SK-N-DZ (cell line): Measurements from ENCODE around the gene PRR7. TPM values are rescaled to one million over a fixed set of nuclear protein-coding genes. Genes with fewer than 3 reads are reported as not detected.
"Not testable (repeated sequence)": the region's sequence is repeated elsewhere in the genome, so short reads cannot be mapped to it uniquely, and the experiment has no call there.

Experiments used
- DNase-seq: peaks from one replicate; pipeline ENCODE4 v3.0.0-alpha.2; 2015; ENCODE audit warnings: low spot score
- polyA plus RNA-seq, 2 experiments: library from polyadenylated mRNA; depleted of rRNA; stranded (reverse); fragments of >200 nt; gene quantifications; 2 replicates each; pipeline ENCODE4 v1.2.3, GENCODE V29; 2014

PRR7 gene, protein sequence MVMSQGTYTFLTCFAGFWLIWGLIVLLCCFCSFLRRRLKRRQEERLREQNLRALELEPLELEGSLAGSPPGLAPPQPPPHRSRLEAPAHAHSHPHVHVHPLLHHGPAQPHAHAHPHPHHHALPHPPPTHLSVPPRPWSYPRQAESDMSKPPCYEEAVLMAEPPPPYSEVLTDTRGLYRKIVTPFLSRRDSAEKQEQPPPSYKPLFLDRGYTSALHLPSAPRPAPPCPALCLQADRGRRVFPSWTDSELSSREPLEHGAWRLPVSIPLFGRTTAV
- polyA plus RNA-seq (2014; cell fraction: cytosol; rRNA removed) = 26.1 and 35.3 TPM in 2 replicates
- polyA plus RNA-seq (2014; cell fraction: nucleus; rRNA removed) = 32.0 and 39.8 TPM in 2 replicates

DNA sequence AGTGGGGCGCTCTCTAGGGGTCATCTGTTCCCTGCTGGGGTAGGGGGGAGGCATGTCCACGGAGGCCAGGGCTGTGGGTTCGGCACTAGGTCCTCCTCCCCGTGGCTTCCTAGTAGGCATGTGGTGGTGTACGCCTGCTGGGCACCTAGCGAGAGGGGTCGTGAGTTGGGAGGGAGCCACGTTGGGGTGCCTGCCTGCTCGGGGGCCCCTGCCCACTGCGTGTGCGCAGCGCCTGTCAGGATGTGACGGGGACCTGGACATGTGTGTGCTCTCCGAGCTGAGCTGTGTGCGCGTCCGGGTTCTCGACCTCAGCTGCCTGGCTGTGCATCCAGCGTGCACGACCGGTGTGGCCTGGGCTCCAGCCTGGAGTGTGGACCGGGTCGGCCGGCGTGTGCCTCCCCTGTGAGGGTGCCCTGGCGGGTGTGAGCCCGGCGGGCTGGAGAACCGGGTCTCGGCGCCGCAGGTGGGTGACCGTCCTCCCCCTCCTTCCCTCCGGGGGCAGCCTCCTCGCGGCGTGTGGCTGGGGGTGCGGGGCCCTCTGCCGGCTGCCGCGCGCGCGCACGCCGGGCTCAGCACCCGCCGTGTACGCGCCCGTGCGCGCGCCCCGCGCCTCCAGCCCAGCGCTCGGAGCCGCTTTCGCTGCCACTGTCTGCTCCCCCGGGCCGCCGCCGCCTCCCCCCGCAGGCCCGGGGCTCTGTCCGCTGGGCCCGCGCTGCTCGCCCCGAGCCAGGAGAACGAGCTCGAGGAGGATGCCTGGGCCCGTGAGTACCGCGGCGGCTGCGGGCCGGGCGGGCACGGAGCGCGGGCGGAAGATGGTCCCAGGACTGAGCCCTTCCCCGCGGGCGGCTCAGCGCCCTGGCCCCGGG, at the start of gene PRR7:
TSS of gene PRR7 (plus strand) at position 615 of the 866 bp plus-strand sequence. CDS start 8,254 bp downstream, outside the sequence.
- DNase-seq = peak; percentile 71

DNA sequence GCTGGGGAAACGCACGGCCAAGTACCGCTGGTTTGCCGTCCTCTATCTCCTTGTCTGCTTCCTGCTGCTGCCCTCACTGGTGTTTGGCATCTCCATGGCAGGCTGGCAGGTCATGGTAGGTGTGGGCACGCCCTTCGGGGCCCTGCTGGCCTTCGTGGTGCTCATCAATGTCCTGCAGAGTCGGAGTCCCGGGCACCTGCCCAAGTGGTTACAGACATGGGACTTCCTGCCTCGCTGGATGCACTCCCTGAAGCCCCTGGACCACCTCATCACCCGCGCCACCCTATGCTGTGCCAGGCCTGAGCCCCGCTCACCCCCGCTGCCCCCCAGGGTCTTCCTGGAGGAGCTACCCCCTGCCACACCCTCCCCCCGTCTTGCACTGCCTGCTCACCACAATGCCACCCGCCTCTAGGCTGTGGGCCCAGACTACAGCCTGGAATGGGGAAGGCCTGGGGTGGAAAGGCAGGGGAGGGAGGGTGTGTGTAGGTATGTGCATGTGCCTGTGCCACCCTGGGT, 48.7 kb upstream of the PRR7 start:
- no peak for DNase-seq

DNA sequence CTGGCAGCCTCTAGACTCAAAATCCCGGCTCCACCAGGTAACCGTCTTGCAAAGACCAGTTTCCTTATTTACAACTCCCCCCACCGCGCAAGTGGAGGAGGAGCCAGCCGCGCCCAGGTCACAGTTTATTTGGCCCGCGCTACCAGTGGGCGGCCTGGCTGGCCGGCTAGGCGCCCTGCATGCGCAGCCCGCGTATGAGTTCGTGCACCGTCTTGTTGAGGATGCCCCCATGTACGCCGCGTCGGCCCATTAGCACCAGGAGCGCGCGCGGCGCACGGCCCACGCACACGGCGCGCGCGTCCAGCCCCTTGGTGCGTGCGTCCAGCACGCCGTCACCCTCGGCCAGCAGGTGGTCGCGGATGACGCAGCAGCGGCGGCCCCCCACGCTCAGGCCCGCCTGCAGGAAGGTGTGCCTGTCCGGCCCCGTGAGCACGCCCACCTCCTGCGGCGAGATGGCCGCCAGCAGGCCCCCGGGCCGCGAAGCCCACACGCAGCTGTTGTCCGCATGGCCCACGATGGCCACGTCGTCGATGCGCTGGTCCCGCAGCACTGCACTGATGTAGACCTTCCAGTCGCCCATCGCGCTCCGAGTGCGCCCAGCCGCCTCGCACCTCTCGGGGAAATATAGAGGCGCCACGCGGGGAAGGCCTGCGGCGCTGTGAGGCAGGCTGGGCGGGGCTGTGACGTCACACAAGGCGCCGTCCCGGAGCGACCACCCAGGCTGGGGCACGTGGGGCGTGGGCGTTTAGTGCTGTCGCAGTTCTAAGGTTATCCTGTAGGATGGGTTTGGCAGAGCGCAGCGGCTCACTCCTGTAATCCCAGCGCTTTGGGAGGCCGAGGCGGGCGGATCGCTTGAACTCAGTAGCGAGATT, 46.4 kb upstream of the PRR7 start, which contains the start of gene PFN3:
TSS of gene PFN3 (minus strand) at position 665 of the 872 bp plus-strand sequence. CDS start at position 580, 85 bp downstream.
- DNase-seq = no peak

DNA sequence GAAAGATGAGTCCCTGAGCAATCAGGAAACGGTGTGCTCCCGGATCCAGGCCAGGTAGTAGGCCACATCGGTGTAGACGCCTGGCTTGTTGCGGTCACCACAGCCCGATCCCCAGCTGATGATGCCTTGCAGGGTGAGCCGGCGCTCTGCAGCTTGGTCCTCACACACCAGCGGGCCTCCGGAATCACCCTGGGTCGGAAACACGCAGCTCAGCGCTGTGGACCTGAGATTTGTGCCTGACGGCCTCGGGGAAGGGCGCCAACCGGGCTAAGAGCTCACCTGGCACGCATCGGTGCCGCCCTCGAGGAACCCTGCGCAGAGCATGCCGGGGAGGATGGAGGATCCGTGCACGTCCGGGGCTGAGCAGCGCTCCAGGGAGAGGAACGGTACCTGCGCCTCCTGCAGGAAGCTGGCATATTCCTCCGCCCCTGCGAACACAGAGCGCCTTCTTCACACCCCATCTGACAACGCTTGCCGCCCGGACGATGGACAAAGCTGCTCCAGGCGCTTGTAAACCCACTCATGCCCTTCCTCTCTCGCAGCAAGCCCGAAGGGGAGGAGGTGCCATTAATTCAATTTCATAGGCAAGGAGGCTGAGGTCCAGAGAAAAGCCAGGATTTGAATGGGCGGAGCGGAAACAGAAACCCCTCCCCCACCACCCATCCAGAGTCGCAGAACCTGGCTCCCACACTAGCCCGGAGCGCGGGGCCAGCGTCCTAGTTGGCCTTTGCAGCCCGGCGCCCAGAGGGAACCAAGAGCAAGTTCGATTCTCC, 44.2 kb upstream of the PRR7 start:
- peak; percentile 91 for DNase-seq

DNA sequence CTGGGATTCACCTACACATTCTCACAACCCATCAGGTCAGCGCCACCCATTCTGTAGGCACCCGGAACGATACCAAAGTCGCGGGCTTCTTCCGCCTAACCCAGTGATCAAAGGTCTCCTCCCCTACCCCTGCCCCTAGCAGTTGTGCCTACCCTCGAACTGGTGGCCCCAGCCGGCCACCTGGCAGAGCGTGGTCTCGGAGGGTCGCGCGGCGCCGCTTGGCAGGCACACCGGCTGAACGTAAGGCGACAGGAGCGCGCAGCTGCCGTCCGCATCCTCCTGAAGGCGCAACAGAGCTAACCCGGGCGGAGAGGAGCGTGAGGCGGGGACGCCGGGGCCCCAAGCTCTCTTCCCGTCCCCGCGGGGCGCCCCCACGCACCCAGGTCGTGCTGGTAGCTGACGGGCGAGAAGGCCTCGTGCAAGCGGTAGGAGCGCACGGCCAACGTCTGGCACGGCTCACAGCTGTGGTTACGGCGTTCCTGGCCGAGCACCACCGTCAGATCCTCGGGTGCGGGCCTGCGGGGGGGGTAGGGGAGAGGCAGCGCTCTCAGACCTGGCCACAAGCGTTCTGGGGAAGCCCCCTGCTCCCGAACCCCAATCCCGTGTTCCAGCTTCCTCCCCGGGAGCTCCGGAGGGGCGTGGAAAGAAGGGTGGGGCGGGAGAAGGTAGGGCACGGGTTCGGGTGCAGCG, 43.4 kb upstream of the PRR7 start:
- peak; percentile 48 for DNase-seq

DNA sequence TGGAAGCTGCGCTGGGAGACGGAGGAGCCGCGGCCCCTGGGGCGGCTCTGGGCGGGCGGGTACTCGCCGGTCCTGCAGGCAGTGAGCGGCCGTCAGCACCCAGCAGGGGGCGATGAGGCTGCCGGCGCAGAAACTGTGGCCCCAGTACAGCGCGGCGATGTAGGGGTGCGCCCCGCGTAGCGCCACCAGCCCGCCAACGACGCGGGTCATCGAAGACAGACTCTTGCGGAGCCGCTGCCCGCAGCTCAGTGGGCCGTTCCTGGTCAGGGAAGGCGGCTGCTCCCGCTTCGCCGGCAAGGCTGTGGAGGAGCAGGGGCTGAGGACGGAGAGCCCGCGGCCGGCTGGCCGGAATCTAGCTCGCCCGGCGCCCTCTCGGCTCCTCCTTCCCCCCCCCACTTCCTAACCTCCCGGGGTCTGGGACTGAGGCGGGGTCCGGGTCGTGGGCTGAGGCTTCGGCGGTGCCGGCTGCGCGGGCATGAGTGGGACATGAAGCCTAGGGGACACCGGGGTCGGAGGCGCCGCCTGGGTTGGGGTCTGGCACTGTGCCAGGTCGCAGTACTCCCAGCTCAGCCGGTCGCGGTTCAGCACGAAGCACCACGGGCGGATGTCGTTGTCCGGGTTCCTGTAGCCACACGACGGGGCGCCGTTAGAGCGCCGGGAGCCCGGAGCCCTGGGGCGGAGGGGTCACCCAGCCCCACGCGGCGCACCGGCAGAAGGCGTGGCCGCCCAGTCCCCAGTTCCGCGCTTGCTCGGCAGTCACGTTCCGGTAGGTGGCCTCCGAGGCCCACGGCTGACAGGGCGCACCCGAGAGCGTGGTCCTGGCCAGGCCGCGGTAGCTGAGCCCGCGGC, 42.6 kb upstream of the PRR7 start:
- DNase-seq = peak; percentile 81

DNA sequence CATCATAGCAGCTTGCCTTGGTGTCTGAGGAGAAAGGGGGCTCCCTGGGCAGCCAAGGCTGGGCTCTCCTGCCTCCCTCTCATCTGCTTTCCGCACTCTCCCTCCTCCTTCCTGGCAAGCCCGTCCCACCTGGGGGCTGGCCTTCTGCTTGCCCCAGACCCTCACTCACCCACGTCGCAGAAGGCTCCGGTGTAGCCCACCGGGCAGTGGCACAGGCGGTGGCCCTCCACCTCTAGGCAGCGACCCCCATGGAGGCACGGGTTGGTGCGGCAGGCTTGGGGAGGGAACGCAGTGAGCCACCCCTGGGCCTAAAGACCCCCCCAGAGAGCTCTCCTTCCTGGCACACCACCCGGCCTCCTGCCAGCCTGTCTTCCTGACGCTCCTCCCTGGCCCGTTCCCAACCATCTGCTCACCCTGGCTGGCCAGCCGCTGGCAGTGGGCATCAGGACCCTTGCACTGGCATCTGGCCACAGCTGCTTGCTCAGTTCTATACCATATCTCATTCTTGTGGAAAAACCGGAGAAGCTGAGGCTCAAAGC, 41.9 kb upstream of the PRR7 start:
- DNase-seq = no peak

DNA sequence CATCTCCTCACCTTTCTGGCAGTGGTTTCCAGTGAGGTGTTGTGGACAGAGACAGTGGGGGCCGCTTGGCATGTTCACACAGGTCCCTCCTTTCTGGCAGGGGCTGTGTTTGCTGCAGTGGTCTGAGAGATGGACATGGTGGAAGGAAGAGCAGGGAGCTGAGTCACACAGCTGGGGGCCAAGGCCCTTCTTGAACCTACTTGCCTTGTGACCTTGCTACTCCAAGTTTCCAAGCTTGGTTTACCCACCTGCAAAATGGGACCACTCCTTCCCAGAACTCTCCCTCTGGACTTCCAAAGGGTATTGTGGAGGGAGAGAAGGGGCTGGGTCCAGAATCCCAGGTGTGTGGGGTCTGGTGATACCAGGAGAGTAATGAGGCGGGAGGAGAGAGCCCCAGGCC, 41.3 kb upstream of the PRR7 start:
- no peak for DNase-seq

DNA sequence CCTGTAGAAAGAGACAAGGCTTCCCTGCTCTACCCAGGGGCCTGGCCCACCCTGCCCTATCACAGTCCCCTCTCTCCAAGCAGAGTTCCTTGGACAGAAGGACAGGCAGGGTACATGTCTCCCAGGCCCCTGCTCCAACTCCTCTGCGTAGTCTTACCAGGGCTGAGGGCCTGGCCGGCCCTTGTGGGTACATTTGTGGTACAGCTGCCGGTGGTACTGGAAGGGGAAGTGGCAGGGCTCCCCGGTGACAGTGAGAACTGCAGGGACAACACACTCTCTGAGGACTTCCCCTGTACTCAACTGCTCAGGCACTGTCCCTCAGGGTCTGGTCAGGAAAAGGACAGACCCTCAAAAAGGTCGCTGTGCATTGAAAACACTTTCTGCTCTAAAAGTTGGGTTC, 40.8 kb upstream of the PRR7 start:
- no peak for DNase-seq

DNA sequence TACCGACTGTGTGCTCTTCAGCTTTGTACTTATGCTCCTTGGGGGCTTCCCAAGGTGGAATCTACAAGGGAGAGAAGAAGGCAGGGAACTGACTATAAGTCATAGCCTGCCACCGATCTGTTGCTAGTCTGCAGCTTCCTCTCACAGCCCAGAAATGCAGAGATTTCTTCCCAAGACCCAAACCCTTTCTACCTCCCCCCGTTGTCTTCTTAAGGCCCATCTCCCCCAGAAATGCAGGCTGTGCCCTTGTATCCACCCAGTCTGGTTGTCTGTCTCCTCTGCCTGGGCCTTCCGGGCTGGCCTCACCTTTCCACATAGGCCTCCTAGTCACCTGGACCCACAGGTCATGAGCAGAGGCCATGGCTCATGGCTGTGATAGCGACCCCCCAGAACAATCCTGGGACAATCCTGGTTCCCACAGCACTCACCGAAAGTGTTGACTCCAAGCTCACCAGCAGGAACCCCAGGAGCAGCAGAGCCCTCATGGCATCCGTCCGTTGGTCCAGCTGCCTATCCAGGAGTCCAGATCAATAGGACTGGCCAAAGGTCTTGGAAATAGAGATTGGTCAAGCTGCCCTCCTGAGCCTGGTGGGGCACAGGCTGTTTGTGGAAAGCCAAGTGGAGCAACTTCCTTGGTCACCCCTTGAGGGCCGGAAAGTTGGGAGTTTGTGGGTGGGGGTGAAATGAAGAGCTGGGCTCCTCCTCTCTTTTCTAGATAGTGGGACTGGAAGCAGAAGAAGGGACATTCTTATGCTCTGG, 37.4 kb upstream of the PRR7 start, which contains the start of gene F12:
TSS of gene F12 (minus strand) at position 522 of the 759 bp plus-strand sequence. CDS start at position 485, 37 bp downstream.
- DNase-seq = no peak

DNA sequence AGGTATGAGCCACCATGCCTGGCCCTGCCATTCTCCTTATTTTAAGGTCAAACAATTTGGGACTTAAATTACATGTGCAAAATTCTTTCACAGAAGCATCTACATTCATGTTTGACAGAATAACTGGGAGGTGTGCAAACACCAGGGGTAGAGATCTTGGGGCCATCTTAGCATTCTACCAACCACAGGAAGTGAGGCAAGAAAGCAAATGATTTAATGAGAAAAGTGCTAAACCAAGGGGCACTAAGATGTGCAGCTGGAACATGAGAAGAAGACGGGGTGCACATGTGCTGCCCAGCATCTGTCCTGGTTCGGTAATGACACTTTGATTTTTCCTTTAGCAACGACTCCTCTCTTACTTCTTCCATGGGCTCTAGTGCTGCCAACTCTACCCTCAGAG, 36.0 kb upstream of the PRR7 start:
- DNase-seq = no peak

DNA sequence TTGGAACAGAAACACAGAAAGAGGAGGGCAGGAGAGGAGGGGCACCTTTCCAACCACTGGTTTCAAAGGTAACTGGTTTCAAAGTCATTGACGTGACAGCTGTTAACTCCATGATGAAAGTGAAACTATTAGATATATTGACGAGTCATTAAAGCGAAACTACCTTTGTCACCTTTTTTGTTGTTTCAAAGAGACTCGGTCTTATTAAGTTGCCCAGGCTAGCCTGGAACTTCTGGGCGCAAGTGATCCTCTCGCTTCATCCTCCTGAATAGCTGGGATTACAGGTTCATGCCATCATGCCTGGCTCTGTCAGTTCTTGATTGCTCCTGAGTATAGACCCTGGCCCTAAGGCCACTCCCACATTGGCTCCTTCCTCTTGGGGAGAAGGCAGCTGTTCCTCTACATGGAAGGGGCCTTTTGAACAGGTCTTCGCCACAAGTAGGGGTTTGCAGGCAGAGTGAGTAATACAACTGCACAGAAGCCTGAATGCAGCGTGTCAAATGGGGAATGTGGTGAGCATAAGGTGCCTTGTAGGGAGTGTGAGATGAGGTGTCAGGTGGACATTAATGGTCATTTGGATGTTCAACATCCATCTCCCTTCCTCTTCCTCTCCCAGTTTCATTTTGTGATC, 33.9 kb upstream of the PRR7 start:
- DNase-seq = no peak

DNA sequence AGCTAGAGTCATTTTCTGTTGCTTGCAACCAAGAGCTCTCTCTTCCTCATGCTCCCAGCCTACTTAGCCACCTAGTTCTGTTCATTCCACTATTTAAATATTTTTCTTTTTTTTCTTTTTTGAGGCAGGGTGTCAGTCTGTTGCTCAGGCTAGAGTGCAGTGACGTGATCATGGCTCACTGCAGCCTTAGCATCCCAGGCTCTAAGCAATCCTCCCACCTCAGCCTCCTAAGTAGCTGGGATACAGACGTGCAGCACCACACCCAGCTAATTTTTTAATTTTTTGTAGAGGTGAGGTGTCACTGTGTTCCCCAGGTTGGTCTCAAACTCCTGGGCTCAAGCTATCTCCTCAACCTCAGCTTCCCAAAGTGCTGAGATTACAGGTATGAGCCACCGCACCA, 32.1 kb upstream of the PRR7 start:
- DNase-seq = no peak

DNA sequence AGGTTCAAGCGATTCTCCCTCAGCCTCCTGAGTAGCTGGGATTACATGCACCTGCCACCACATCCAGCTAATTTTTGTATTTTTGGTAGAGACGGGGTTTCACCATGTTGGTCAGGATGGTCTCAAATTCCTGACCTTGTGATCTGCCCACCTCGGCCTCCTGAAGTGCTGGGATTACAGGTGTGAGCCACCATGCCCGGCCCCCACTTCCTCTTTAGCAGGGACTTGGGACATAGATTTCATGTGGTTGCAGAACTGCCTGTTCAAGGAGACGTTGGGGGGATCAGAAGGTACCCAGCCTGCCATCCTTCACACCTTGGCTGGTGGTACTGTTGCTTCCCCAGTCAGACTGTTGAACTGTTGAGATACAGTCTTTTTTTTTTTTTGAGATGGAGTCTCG, 29.5 kb upstream of the PRR7 start:
- not testable (repeated sequence) for DNase-seq

DNA sequence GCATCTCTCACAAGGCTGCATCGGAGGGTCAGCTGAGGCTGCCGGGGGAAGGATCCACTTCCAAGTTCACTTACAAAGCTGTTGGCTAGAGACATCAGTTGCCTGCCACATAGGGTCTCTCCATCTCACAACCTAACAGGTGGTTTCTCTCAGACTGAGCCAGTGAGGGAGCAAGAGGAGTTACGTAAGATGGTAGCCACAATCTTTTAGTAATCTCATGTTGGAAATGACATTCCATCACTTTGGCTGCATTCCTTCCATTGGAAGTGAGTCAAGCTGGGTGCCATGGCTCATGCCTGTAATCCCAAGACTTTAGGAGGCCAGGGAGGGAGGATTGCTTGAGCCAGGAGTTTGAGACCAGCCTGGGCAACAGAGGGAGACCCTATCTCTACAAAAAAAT, 27.6 kb upstream of the PRR7 start:
- DNase-seq = no peak

DNA sequence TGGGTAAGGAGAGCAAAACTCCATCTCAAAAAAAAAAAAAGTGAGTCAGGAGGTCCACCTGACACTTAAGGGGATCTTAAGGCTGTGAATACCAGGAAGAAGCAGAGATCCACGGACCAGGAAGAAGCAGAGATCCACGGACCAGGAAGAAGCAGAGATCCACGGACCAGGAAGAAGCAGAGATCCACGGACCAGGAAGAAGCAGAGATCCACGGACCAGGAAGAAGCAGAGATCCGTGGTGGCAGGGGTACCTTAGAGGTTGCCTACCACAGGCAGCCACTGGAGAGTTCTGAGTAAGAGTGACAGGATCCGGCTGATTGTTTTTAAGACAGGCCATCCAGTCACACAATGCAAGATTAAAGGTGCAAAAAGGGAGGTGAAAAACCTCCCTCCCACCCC, 26.1 kb upstream of the PRR7 start:
- not testable (repeated sequence) for DNase-seq

DNA sequence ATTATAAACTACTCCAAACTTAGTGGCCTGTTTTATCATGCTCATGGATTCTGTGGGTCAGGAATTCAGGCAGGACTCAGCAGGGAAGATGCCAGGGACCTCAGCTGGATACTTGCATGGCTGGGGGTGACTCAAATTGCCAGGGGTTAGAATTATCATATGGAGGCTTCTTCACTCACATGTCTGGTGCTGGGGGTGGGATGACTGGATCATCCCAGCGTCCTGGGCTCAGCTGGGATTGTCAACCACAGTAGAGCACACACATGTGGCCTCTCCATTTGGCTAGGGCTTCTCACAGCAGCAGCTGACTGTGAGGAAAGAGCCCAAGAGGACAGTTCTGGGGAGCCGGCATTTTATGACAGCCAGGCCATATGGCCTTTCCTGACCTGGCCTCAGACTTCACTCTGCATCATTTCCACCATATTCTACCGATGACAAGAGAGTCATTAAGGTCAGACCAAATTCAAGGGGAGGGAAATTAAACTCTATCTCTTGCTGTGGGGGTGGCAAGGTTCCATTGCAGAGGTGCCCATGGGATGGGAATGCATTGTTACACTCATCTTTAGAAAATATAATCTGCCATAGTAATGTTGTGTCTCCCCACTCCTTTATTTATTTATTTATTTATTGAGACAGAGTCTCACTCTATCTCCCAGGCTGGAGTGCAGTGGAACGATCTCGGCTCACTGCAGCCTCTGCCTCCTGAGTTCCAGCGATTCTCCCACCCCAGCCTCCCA, 25.4 kb upstream of the PRR7 start:
- no peak for DNase-seq
